ENCODE results near the gene SCAPER.
"Not testable (repeated sequence)": the region's sequence is repeated elsewhere in the genome, so short reads cannot be mapped to it uniquely, and the experiment has no call there.

Gene SCAPER

GRCh38 chr15:76480267-76480666, 424.9 kb downstream of the SCAPER start:
- DNase-seq (ENCODE audit: low read depth) = no peak

- DNase-seq (ENCODE audit: low read depth) = no peak
These were observed 434.4 kb downstream of the SCAPER start for GRCh38 chr15:76470691-76471090.

GRCh38 chr15:76468722-76469121, 436.4 kb downstream of the SCAPER start:
- DNase-seq (ENCODE audit: low read depth) = no peak

- no peak for DNase-seq (ENCODE audit: low read depth)
These were observed 438.0 kb downstream of the SCAPER start for GRCh38 chr15:76467136-76467535.

- DNase-seq (ENCODE audit: low read depth) = no peak
These were observed 439.4 kb downstream of the SCAPER start for GRCh38 chr15:76465728-76466127.

- no peak for DNase-seq (ENCODE audit: low read depth)
These were observed 440.9 kb downstream of the SCAPER start for GRCh38 chr15:76464247-76464646.

- DNase-seq (ENCODE audit: low read depth) = no peak
These were observed 444.3 kb downstream of the SCAPER start for GRCh38 chr15:76460871-76461270.

GRCh38 chr15:76460347-76460746, 444.8 kb downstream of the SCAPER start:
- DNase-seq (ENCODE audit: low read depth) = no peak

GRCh38 chr15:76451540-76451939, 453.6 kb downstream of the SCAPER start:
- DNase-seq (ENCODE audit: low read depth) = no peak

- DNase-seq (ENCODE audit: low read depth) = no peak
These were observed 455.7 kb downstream of the SCAPER start for GRCh38 chr15:76449455-76449854.

GRCh38 chr15:76448755-76449154, 456.4 kb downstream of the SCAPER start:
- no peak for DNase-seq (ENCODE audit: low read depth)

GRCh38 chr15:76447728-76448441, 457.3 kb downstream of the SCAPER start:
- no peak for DNase-seq (ENCODE audit: low read depth)

- no peak for DNase-seq (ENCODE audit: low read depth)
These were observed 464.7 kb downstream of the SCAPER start for GRCh38 chr15:76440441-76440840.

- DNase-seq (ENCODE audit: low read depth) = no peak
These were observed 465.6 kb downstream of the SCAPER start for GRCh38 chr15:76439542-76439941.

- no peak for DNase-seq (ENCODE audit: low read depth)
These were observed 471.2 kb downstream of the SCAPER start for GRCh38 chr15:76433798-76434400.

- DNase-seq (ENCODE audit: low read depth) = not testable (repeated sequence)
These were observed 472.1 kb downstream of the SCAPER start for GRCh38 chr15:76433036-76433435.

GRCh38 chr15:76432604-76433003, 472.5 kb downstream of the SCAPER start:
- DNase-seq (ENCODE audit: low read depth) = no peak

GRCh38 chr15:76431971-76432370, 473.2 kb downstream of the SCAPER start:
- DNase-seq (ENCODE audit: low read depth) = no peak

GRCh38 chr15:76430711-76431110, 474.4 kb downstream of the SCAPER start:
- DNase-seq (ENCODE audit: low read depth) = not testable (repeated sequence)

GRCh38 chr15:76429661-76430060, 475.5 kb downstream of the SCAPER start:
- DNase-seq (ENCODE audit: low read depth) = no peak

GRCh38 chr15:76426941-76427340, 478.2 kb downstream of the SCAPER start:
- DNase-seq (ENCODE audit: low read depth) = no peak

GRCh38 chr15:76418352-76419140, 486.6 kb downstream of the SCAPER start:
- DNase-seq (ENCODE audit: low read depth) = no peak

GRCh38 chr15:76401285-76401684, 503.9 kb downstream of the SCAPER start:
- no peak for DNase-seq (ENCODE audit: low read depth)
